ENCODE results near the gene GOLGA6L2.

DNA sequence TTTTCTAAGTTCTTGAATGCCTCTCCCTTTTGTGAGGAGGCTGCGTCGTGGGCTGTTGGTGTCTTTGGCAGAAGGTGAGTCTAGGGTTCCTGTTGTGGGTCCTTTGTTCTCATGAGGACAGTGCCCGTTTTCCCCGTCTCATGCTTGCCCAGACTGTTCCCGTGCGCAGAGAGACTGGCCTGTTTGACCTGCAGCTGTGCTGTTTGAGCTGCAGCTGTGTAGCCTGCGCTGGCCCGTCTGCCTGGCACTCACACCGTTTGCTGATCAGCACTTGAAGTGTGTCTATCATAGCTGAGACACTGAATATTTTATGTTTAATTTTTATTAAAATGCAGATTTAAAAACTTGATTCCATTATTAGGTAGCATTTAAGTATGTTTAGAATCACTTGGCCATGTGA lies 9.9 kb downstream of the GOLGA6L2 start:
- TF ChIP-seq CTCF (conservative IDR thresholded peaks at IDR 0.05; ENCODE audit: low read length) (no peak), EZH2phosphoT487 (IDR thresholded peaks at IDR 0.05; ENCODE audit: borderline replicate concordance, low read depth, low read length) (no peak)

Measured in OCI-LY7 (cell line).